Central memory CD8-positive, alpha-beta T cell (primary cell): ENCODE measurements around the gene SLC51B.
"Not testable (repeated sequence)": the region's sequence is repeated elsewhere in the genome, so short reads cannot be mapped to it uniquely, and the experiment has no call there.

Source experiments
- ATAC-seq: fragments of 150-1000 bp; cut with Tn5 transposase; replicated peaks from 2 replicates; pipeline ENCODE4 v1.10.0; 2022; ENCODE audit warnings: mild to moderate bottlenecking, moderate FRiP score, moderate number of reproducible peaks; ENCODE audit not compliant: poor library complexity, severe bottlenecking; ENCODE audit errors: extremely low read depth
- DNase-seq, 2 donors: peaks; one replicate each; pipeline ENCODE4 v3.0.0; 2021; ENCODE audit warnings: low spot score in 2 of 2
- H3K27ac Mint-ChIP-seq: one replicate; pipeline ENCODE4 v1.8.0; 2022; ENCODE audit warnings: low read depth, mild to moderate bottlenecking, moderate library complexity, mixed read lengths
- H3K27me3 Mint-ChIP-seq: one replicate; pipeline ENCODE4 v1.8.0; 2022; ENCODE audit warnings: mixed read lengths
- H3K36me3 Mint-ChIP-seq: one replicate; pipeline ENCODE4 v1.8.0; 2022; ENCODE audit warnings: mild to moderate bottlenecking, moderate library complexity, mixed read lengths; ENCODE audit not compliant: insufficient read depth
- H3K4me1 Mint-ChIP-seq: one replicate; pipeline ENCODE4 v1.8.0; 2022; ENCODE audit warnings: mixed read lengths
- H3K4me3 Mint-ChIP-seq: one replicate; pipeline ENCODE4 v1.8.0; 2022; ENCODE audit warnings: mild to moderate bottlenecking, moderate library complexity, mixed read lengths
- H3K9me3 Mint-ChIP-seq: one replicate; pipeline ENCODE4 v1.8.0; 2022; ENCODE audit warnings: mixed read lengths

SLC51B gene

GRCh38 chr15:65071381-65071811 lies 26.2 kb downstream of the SLC51B start:
- DNase-seq (no peak), ATAC-seq (no peak)
- Mint-ChIP-seq H3K36me3 (peaks cover 2% of the 10 kb centered on the region), H3K27me3 (peaks cover 30% of the 10 kb centered on the region), H3K27ac (no peak overlapping the region), H3K4me1 (peaks cover 6% of the 10 kb centered on the region), H3K9me3 (no peaks in the 10 kb centered on the region), H3K4me3 (no peak overlapping the region)

- peaks cover 2% of the 10 kb centered on the region for H3K36me3 Mint-ChIP-seq
- ATAC-seq (no peak), DNase-seq (no peak)
- H3K9me3 Mint-ChIP-seq = no peaks in the 10 kb centered on the region
- H3K27me3 Mint-ChIP-seq = peaks cover 27% of the 10 kb centered on the region
- H3K27ac Mint-ChIP-seq = no peak overlapping the region
- peaks cover 4% of the 10 kb centered on the region for H3K4me1 Mint-ChIP-seq
- no peak overlapping the region for H3K4me3 Mint-ChIP-seq
Measured at GRCh38 chr15:65072027-65072426, 26.8 kb downstream of the SLC51B start.

GRCh38 chr15:65072617-65073016 lies 27.4 kb downstream of the SLC51B start:
- no peak for DNase-seq
- peaks cover 22% of the 10 kb centered on the region for H3K27me3 Mint-ChIP-seq
- no peaks in the 10 kb centered on the region for H3K9me3 Mint-ChIP-seq
- H3K36me3 Mint-ChIP-seq = peaks cover 2% of the 10 kb centered on the region
- H3K27ac Mint-ChIP-seq = no peak overlapping the region
- H3K4me1 Mint-ChIP-seq = peaks cover under 1% of the 10 kb centered on the region
- ATAC-seq = no peak
- no peak overlapping the region for H3K4me3 Mint-ChIP-seq

- not testable (repeated sequence) for H3K36me3 Mint-ChIP-seq, H3K27ac Mint-ChIP-seq, ATAC-seq, H3K9me3 Mint-ChIP-seq, DNase-seq, H3K4me1 Mint-ChIP-seq, H3K4me3 Mint-ChIP-seq
- peaks cover 31% of the 10 kb centered on the region for H3K27me3 Mint-ChIP-seq
Measured at GRCh38 chr15:65074946-65075345, 29.8 kb downstream of the SLC51B start.

GRCh38 chr15:65075607-65076395 lies 30.6 kb downstream of the SLC51B start:
- not testable (repeated sequence) for H3K36me3 Mint-ChIP-seq, H3K4me3 Mint-ChIP-seq, H3K9me3 Mint-ChIP-seq, H3K27ac Mint-ChIP-seq, ATAC-seq, DNase-seq, H3K4me1 Mint-ChIP-seq
- peaks cover 34% of the 10 kb centered on the region for H3K27me3 Mint-ChIP-seq

- H3K27ac Mint-ChIP-seq = no peak within 1 kb of the TSS
- ATAC-seq (no peak), DNase-seq (no peak)
- peaks cover 2% of the 10 kb centered on the region for H3K36me3 Mint-ChIP-seq
- peaks cover 43% of the 10 kb centered on the region for H3K27me3 Mint-ChIP-seq
- peaks cover 5% of the 10 kb centered on the region for H3K4me1 Mint-ChIP-seq
- H3K9me3 Mint-ChIP-seq = no peaks in the 10 kb centered on the region
- H3K4me3 Mint-ChIP-seq = no peak within 1 kb of the TSS
Measured at GRCh38 chr15:65076486-65077290, 31.5 kb downstream of the SLC51B start, which contains the start of gene KBTBD13. KBTBD13 (plus strand) TSS chr15:65076746; CDS start chr15:65076816, 70 bp downstream.

- Mint-ChIP-seq H3K27me3 (peaks cover 50% of the 10 kb centered on the region), H3K4me3 (no peak overlapping the region), H3K4me1 (peaks cover 9% of the 10 kb centered on the region), H3K36me3 (peaks cover 2% of the 10 kb centered on the region), H3K9me3 (no peaks in the 10 kb centered on the region), H3K27ac (no peak overlapping the region)
- DNase-seq = no peak
- ATAC-seq = no peak
Measured at GRCh38 chr15:65077291-65077980, 32.2 kb downstream of the SLC51B start.

GRCh38 chr15:65077981-65078352 lies 32.8 kb downstream of the SLC51B start:
- ATAC-seq = no peak

GRCh38 chr15:65079580-65079979 lies 34.4 kb downstream of the SLC51B start:
- DNase-seq (no peak), ATAC-seq (no peak)
- Mint-ChIP-seq H3K4me1 (peaks cover 15% of the 10 kb centered on the region), H3K9me3 (no peaks in the 10 kb centered on the region), H3K27ac (no peak overlapping the region), H3K27me3 (peaks cover 72% of the 10 kb centered on the region), H3K36me3 (peaks cover 2% of the 10 kb centered on the region), H3K4me3 (no peak overlapping the region)

More at GRCh38 chr15:65077981-65078352, 32.8 kb downstream of the SLC51B start:
- DNase-seq = no peak
- H3K27me3 Mint-ChIP-seq = peaks cover 56% of the 10 kb centered on the region
- no peak overlapping the region for H3K4me3 Mint-ChIP-seq
- peaks cover 2% of the 10 kb centered on the region for H3K36me3 Mint-ChIP-seq
- H3K9me3 Mint-ChIP-seq = no peaks in the 10 kb centered on the region
- H3K4me1 Mint-ChIP-seq = peaks cover 15% of the 10 kb centered on the region
- no peak overlapping the region for H3K27ac Mint-ChIP-seq

GRCh38 chr15:65081270-65081669 lies 36.1 kb downstream of the SLC51B start:
- Mint-ChIP-seq H3K4me1 (peaks cover 15% of the 10 kb centered on the region), H3K36me3 (no peaks in the 10 kb centered on the region), H3K27me3 (peaks cover 69% of the 10 kb centered on the region), H3K4me3 (no peak overlapping the region), H3K9me3 (no peaks in the 10 kb centered on the region), H3K27ac (no peak overlapping the region)
- ATAC-seq (no peak), DNase-seq (no peak)

GRCh38 chr15:65081758-65082157 lies 36.6 kb downstream of the SLC51B start:
- no peaks in the 10 kb centered on the region for H3K9me3 Mint-ChIP-seq
- DNase-seq = no peak
- H3K27ac Mint-ChIP-seq = no peak overlapping the region
- no peaks in the 10 kb centered on the region for H3K36me3 Mint-ChIP-seq
- no peak for ATAC-seq
- H3K4me1 Mint-ChIP-seq = peaks cover 15% of the 10 kb centered on the region
- H3K27me3 Mint-ChIP-seq = peaks cover 66% of the 10 kb centered on the region
- H3K4me3 Mint-ChIP-seq = no peak overlapping the region

GRCh38 chr15:65082303-65082953 lies 37.2 kb downstream of the SLC51B start:
- peaks cover 15% of the 10 kb centered on the region for H3K4me1 Mint-ChIP-seq
- H3K4me3 Mint-ChIP-seq = no peak overlapping the region
- DNase-seq (no peak), ATAC-seq (no peak)
- no peaks in the 10 kb centered on the region for H3K36me3 Mint-ChIP-seq
- H3K27ac Mint-ChIP-seq = no peak overlapping the region
- no peaks in the 10 kb centered on the region for H3K9me3 Mint-ChIP-seq
- peaks cover 66% of the 10 kb centered on the region for H3K27me3 Mint-ChIP-seq
